CD4-positive, alpha-beta T cell treated with Interferon alpha-2 for 1 hour (primary cell): ENCODE data around the gene PFKP.
"Not testable (repeated sequence)": the region's sequence is repeated elsewhere in the genome, so short reads cannot be mapped to it uniquely, and the experiment has no call there.

ENCODE experiments used
- DNase-seq, 2 donors: peaks; one replicate each; pipeline ENCODE4 v3.0.0-alpha.2; 2020 to 2022

The PFKP gene

GRCh38 chr10:3099291-3100092 is 32.1 kb downstream of the PFKP start:
- no peak for DNase-seq

GRCh38 chr10:3100093-3100792 is 32.9 kb downstream of the PFKP start:
- no peak for DNase-seq

GRCh38 chr10:3100856-3101640 is 33.7 kb downstream of the PFKP start:
- DNase-seq: no peak

GRCh38 chr10:3102720-3103427 is 35.5 kb downstream of the PFKP start:
- DNase-seq: no peak

GRCh38 chr10:3103646-3104045 is 36.3 kb downstream of the PFKP start:
- DNase-seq: no peak

GRCh38 chr10:3104251-3104918 is 37.0 kb downstream of the PFKP start:
- no peak for DNase-seq

GRCh38 chr10:3105166-3105565 is 37.8 kb downstream of the PFKP start:
- no peak for DNase-seq

- DNase-seq: no peak
These were observed 38.6 kb downstream of the PFKP start for GRCh38 chr10:3105905-3106304.

- not testable (repeated sequence) for DNase-seq
These were observed 39.0 kb downstream of the PFKP start for GRCh38 chr10:3106328-3106727.

- no peak for DNase-seq
These were observed 39.6 kb downstream of the PFKP start for GRCh38 chr10:3106928-3107425.

- DNase-seq: no peak
These were observed 40.1 kb downstream of the PFKP start for GRCh38 chr10:3107426-3107961.

- no peak for DNase-seq
These were observed 40.7 kb downstream of the PFKP start for GRCh38 chr10:3108033-3108432.

GRCh38 chr10:3108575-3109105 is 41.3 kb downstream of the PFKP start:
- DNase-seq: no peak

GRCh38 chr10:3109196-3109595 is 41.8 kb downstream of the PFKP start:
- no peak for DNase-seq

GRCh38 chr10:3109633-3110032 is 42.3 kb downstream of the PFKP start:
- DNase-seq: no peak

GRCh38 chr10:3110782-3111620 is 43.7 kb downstream of the PFKP start:
- DNase-seq: no peak

GRCh38 chr10:3111621-3112163 is 44.3 kb downstream of the PFKP start:
- DNase-seq: no peak

GRCh38 chr10:3113343-3113720 is 46.0 kb downstream of the PFKP start:
- no peak for DNase-seq

- DNase-seq: no peak
These were observed 48.3 kb downstream of the PFKP start for GRCh38 chr10:3115685-3116084.

GRCh38 chr10:3116508-3117100 is 49.3 kb downstream of the PFKP start:
- DNase-seq: no peak
